Heart left ventricle (tissue), 13 donors: ENCODE results near the gene TMEM38B.

Source experiments
- CTCF ChIP-seq, 12 donors: fragments of 200-600 bp; sonication (generic) in 4 of 12; IDR thresholded peaks; one replicate each; pipeline versions ENCODE4 v1.5.0 to v1.8.0; 2018 to 2022; ENCODE audit warnings: antibody characterized with exemption in 12 of 12, mild to moderate bottlenecking in 5 of 12
- POLR2A ChIP-seq, 2 donors: fragments of 450-650 bp; IDR thresholded peaks; one replicate each; pipeline ENCODE4 v1.6.1; 2017; ENCODE audit warnings: antibody characterized with exemption in 2 of 2, mild to moderate bottlenecking in 2 of 2, moderate library complexity in 2 of 2
- donor health status: ischemic (EF 13 %, LVEDD 7.1; RV severe dilation, severe dysfunction).
- donor health status: DM: no; HTN: yes; CAD: no.
- donor health status: DM: no; HTN: no; CAD: no.
- donor health status: ischemic (EF 25% LVEDD 6.9; RV normal size, moderate dysfunction).
- donor health status: ischemic (EF 25% LVEDD 5.7; RV mildly dilated, moderate dysfunction).
- donor health status: ischemic (EF 35%, LVEDD 5.7; RV mildly dilated, moderate dysfunction).
- donor health status: nonischemic (EF 11% LVEDD 7.7; RV severe dilation, severe dysfunction).
- donor health status: DM: yes; HTN: yes; CAD: no.
- donor health status: PGD.
- donor health status: ischemic (EF 29% LVEDD 5.4; RV normal size, mild dysfunction).
- donor health status: nonischemic (EF 23%, LVEDD 6.1; RV moderate dilation, normal function).

- TF ChIP-seq CTCF (IDR thresholded peaks at IDR 0.05) (no peak), POLR2A (IDR thresholded peaks at IDR 0.05) (no peak)
Observed at GRCh38 chr9:105672711-105673234, 21.6 kb upstream of the TMEM38B start.
